DND-41 (cell line): ENCODE results near the gene POLDIP3.

Source experiments
- EZH2 ChIP-seq: IDR thresholded peaks from 3 replicates; pipeline ENCODE4 v1.6.1; 2012; ENCODE audit warnings: borderline replicate concordance, low read depth, mild to moderate bottlenecking, moderate library complexity, low read length, inconsistent platforms; ENCODE audit not compliant: severe bottlenecking
- TF ChIP-seq, protein P1 (sequence below): IDR thresholded peaks from 2 replicates; pipeline ENCODE4 v1.5.1; 2012; ENCODE audit warnings: borderline replicate concordance, low read length, moderate library complexity, mild to moderate bottlenecking; ENCODE audit not compliant: poor library complexity, severe bottlenecking; ENCODE audit errors: extremely low read depth

DNA sequence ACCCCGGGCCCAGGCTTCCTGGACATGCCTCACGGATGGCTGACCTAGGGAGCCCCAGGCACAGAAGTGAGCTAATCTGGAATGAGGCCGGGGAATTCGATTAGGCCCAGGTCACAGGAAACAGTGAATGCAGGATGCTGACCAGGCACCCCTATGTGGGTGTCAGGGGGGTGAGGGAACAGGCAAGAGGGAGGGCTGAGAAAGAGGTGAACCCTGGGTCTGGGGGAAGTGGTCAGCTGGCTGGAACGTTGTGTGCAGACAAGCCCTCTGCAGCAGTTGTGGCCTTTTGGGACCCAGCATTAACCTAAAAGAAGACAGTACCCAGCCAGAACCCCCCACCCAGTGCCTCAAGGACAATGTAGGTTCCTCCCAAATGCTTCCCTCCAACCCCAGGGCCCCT lies 52.8 kb downstream of the POLDIP3 start:
- TF ChIP-seq EZH2: no peak
- TF ChIP-seq, protein P1, sequence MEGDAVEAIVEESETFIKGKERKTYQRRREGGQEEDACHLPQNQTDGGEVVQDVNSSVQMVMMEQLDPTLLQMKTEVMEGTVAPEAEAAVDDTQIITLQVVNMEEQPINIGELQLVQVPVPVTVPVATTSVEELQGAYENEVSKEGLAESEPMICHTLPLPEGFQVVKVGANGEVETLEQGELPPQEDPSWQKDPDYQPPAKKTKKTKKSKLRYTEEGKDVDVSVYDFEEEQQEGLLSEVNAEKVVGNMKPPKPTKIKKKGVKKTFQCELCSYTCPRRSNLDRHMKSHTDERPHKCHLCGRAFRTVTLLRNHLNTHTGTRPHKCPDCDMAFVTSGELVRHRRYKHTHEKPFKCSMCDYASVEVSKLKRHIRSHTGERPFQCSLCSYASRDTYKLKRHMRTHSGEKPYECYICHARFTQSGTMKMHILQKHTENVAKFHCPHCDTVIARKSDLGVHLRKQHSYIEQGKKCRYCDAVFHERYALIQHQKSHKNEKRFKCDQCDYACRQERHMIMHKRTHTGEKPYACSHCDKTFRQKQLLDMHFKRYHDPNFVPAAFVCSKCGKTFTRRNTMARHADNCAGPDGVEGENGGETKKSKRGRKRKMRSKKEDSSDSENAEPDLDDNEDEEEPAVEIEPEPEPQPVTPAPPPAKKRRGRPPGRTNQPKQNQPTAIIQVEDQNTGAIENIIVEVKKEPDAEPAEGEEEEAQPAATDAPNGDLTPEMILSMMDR: no peak
